GM21423 (cell line): ENCODE results near the gene PIGP.
A peak's percentile ranks its signal among the peaks of the same experiment; 100 is the strongest.
"Not testable (repeated sequence)": the region's sequence is repeated elsewhere in the genome, so short reads cannot be mapped to it uniquely, and the experiment has no call there.

Experiments
- ATAC-seq: cut with Tn5 transposase; IDR thresholded peaks from one replicate; pipeline ENCODE4 v1.9.1; 2021; ENCODE audit warnings: mild to moderate bottlenecking, moderate library complexity; ENCODE audit not compliant: unreplicated experiment

The PIGP gene

DNA sequence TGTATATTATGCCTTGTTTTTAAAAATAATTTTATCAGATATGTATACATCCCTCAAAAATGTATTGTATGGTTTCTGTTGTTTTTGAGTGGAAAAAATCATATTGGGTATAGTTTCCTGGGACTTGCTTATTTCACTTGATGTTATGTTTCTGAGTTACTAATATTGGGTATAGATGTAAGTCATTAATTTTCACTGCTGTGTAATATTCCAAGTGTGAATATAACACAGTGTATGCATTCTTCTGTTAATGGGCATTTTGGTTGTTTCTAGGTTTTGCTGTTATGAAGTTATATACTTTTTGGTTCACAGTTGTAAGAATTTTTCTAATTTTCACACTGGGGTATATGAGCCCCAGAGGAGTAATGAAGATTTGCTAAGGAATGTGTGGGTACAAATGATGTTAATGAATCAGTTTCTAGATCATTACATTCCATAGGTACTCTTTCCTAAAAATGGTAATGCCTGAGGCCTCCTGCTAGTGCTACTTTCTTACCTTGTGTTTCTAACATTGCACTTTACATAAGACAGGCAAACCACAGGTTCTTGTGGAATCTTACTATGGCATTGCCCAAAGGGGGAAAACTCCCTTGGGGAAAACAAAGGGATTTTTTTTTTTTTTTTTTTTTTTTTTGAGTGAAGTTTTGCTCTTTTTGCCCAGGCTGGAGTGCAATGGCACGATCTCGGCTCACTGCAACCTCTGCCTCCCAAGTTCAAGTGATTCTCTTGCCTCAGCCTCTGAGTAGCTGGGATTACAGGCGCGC is 3.4 kb upstream of the PIGP start:
- ATAC-seq, result no peak

DNA sequence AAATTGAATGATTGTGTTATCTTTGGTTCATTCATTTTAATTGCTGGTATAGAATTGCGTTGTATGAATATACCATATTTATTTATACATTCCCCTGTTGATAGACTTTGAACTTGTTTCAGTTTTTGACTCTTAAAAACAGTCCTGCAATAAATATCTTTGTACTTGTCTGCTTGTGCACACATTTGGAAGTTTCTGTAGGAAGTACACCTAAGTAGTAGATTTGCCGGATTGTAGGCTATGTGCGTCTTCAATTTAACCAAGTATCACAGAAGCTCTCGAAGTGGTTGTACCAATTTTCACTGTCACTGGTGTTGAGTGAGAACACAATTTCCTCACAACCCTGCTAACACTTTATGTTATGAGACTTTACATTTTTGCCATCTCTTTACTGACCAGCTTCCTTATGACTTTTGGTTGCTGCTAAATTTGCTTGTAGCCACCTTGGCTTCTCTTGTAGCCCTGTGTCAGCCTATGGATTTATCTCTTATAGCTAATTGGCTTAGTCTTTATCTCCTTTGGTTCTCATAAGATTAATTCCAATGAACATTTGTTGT is 2.4 kb upstream of the PIGP start:
- no peak for ATAC-seq

DNA sequence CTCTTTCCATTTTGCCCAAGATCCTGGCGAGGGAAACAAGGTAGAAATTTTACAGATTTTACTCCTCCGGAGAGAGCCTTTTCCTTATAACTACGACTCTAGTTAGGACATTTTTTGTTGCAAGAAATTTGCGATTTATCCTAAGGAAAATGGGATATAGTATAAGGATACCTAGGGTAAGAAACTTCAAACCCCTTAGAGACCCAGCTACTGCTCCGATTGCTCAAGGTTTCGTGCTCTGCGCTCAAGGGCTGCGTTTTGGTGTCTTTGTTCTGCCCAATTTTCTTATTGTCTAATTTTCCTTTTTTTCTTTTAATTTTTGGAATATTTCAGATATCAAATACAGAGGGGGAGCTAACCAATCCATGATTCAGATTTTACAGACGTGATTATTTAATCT is 1.7 kb upstream of the PIGP start:
- ATAC-seq, result no peak

DNA sequence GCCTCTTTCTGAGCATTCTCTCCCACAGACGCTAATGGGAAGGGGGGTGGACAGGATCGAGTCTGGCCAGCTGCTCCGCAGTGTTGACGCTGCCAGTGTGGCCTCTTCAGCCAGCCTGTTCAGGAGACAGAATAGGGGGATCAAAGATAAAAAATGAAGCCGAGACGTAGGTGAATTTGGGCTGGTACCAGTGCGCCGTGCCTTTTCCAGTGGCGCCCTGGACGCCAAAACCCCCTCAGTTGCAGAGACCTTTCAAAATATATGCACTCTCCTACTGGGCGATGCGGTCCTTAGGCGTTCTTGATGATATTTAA is 1.3 kb upstream of the PIGP start:
- no peak for ATAC-seq

DNA sequence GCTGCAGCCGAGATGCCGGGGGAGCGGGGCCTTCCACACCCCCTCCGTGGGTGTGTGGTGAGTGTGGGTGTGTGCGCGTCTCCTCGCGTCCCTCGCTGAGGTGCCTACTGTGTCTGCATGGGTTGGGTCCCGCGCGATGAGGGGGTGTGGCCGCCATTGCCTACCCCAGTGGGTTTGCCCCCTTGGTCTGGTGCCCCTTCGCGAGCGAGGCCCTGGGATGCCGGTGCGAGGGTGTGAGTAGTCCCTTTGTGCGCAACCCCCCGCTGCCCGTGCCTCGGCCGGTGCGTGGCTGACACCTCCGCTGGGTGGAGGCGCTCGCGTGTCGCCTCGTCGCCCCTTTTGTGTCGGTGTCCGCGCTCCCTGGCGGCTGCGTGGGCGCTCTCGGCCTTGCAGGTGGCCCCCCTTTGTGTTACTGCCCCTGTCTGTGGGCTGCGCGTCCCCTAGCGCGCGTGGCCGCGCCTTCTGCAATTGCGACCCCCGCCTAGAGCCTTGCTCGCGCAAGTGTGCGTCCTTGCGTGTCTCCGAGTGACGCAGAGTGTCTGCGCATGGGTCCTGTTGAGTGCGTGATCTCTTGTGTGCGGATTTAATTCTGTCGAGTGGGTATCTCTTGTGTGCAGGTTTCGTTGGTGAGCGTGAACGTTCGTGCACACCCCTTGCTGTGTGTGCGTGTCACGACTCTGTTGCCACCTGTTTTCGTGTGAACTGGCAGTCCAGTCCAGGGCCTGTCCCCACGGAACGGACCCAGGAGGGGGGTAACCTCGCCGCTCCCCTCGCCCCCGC is 736 bp upstream of the PIGP start:
- peak; percentile 34 for ATAC-seq

DNA sequence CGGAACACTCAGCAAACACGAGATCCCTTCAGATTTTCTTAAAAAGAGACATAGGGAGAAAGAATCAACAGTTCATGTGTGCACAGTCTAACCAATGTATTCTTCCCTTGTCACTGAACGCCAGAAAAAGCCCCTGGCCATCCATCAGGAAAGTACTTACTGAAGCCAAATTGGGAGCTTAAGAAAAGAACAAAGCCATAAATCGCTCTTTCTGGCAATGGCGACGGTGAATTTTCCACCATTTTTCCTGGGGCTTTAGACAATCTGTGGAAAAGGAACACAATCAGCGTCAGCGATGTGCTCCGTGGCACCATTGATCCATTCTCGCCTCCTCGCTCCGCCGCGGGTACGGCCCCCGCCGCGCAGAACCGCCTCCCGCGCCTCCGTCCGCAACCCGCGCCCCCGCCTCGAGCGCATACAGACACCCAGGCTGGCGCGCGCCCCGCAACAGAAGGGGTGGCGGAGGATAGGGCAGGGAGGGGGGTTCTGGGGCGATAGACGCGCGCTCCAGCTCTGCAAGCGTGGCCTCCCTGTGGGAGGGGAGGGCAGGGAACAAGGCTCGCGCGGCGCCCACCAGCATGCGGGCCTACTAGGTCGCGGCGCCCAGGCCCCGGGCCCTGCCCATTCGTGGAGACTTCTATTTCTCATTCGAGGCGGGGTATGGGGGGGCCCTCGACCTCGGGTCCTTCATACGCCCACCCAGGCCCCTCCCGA is 440 bp downstream of the PIGP start:
- peak; percentile 25 for ATAC-seq

DNA sequence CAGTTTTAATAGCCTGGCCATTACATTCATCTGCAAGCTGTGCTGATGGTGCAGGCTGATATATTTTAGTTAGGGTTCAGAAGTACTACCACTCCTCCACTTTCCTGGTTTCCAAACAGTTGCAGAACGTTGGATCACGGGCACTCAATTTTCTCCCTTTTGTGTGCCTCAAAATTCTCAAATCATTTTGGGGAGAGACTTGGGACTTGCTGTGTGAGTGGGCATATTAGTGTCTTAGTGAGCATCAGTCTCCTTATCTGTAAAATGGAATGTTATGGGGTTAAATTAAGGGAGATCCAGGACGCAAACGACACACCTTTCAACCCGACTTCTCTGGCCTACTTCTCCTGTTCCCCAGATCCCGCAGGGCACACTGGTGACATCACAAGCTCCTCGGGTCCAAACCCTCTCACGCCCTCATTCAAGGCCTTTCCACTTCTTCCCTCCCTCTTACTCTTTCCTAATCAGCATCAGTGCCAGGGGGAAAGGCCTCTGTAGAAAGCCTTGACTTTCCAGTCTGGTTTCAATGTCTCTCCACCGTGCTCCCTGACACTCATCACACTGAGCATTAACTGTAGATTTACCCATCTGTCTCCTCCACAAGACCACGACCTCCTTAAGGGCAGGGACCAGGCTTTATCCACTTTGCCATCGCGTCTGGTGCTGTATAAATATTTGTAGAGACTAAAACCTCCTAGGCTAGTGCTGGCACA is 1.2 kb downstream of the PIGP start:
- no peak for ATAC-seq

DNA sequence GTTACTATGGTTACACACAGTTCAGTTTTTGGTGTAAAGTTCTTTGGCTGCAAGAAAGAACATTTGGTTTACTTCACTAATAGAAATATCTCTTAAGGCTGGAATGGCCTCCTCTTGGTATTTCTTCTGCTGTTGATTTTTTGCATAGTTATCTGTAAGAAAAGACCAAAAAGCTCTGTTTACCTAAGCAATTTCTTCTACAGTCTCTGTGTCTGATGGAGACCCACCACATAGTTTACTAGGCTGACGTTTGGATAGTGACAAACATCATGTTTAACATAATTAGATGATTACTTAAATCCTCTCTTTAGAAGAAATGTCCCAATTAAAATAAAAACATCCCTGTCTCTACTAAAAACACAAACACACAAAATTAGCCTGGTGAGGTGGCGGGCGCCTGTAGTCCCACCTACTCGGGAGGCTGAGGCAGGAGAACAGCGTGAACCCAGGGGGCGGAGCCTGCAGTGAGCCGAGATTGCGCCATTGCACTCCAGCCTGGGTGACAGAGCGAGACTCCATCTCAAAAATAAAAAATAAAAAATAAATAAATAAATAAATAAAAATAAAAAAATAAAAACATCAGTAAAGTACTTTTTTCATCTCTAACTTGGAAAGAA is 7.2 kb downstream of the PIGP start:
- ATAC-seq, result no peak

DNA sequence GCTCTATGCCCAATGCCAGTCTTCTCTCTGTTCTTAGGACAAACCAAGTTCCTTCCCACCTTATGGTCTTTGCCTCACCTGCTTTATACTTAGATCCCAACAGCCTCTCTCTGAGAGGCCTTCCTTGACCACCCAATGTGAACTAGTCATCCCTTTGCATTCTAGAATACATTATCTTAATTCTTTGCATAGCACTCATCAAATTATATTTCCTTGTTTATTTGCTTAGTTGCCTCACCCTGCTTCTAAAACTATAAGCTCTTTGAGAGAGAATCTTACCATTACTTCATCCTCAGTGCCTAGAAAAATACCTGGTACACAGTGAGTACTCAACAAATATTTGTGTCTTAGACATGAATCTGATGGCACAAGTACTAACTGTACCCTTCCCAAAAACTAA is 8.0 kb downstream of the PIGP start:
- ATAC-seq, result no peak

DNA sequence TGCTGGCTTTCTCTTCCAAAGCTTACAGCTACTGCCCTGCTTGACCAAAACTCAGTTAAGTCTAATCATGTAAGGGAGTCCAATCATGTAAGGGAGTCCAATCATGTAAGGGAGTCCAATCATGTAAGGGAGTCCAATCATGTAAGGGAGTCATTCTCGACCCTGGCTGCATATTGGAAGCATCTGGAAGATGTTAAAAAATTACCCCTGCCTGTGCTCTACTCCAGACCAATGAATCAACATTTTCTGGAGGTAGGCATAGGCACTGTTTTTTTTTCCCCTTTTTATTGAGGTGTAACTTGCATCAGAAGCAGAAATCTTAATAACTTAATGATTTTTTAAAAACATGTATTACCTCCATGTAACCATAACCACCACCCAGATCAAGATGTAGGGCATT is 9.4 kb downstream of the PIGP start:
- no peak for ATAC-seq

DNA sequence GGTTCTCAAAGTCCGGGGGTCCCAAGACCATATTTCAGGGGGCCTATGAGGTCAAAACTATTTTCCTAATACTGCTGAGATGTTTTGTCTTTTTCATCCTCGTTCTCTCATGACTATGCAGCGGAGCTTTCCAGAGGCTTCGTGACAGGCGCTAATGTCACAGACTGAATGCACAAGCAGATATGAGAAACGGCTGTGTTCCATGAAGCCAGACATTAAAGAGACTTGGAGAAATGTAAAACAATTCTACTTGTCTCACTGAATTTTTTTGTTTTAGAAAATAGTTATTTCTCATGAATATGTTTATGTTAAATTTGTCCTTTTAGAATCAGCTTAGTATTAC is 10.3 kb downstream of the PIGP start:
- ATAC-seq, result no peak

DNA sequence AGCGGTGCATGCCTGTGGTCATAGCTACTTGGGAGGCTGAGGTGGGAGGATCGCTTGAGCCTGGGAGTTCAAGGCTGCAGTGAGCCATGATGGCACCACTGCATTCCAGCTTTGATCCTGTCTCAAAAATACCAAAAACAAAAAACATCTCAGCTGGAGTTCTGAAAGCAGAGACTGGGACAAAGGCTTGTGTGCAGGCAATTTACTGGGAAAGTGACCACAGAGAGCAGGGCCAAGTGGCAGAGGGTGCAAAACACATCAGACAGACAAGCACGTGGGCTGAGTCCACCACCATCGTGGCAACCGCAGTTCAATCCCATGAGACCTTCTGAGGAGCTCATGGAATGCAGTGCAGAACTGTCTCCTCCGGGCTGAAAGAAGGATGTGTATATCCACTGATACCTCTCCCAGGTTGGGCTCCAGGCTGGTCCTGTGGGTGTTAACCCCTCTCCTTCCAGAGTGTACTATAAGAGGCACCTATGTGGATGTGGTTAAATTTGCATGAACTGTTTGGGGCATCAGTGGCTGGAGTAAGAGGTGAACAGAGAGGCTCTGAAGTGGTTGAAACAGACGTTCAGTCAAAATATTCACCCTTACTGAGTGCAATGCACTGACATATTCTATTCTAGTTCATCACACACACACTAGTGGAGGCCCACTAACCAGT is 10.8 kb downstream of the PIGP start:
- no peak for ATAC-seq

DNA sequence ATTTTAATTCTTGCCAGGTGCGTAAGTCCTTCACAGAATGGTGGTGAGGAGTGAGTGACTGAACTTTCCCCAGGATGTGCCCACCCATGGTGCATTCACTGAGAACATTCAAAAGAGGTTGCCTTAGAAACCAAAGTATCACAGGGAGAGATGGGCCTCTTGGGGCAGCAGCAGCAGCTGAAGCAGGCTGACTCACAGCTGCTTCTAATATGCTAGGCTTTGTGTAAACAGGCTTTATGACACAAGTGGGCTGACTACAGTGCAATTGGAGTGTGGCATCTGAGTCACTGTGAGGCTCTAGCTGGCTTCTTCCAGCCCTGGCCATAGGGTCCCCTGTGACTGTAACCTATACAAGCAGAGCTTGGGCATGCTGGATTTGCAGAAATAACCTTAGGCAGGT is 12.6 kb downstream of the PIGP start:
- no peak for ATAC-seq

DNA sequence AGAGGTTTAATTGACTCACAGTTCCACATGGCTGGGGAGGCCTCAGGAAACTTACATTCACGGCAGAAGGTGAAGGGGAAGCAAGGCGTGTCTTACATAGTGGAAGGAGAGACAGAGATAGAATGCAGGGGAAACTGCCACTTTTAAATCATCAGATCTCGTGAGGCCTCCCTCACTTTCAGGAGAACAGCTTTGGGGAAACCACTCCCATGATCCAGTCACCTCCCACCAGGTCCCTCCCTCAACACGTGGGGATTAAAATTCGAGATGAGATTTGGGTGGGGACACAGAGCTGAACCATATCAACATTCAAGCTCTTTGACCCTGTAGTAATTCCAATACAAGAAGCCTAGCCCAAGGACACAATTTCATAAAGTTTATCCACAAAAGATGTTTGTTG is 13.7 kb downstream of the PIGP start:
- no peak for ATAC-seq

DNA sequence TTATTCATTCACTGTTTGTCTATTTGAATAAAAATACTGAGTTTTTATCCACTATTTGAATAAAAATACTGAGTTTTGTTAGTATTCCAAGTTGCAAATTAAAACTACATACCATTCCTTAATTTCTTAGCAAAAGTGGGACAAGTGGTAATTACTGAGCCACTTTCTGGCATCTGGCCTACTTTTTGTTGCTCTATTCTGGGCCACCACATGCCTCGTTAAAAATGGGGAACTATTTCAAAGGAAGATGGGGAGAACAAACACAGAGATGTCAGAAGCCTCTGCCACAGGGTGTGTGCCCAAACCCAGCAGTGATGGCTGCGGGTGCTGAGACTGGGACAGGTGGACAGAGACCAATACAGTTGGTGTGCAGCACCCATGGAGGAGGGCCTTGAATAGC is 14.6 kb downstream of the PIGP start:
- no peak for ATAC-seq

DNA sequence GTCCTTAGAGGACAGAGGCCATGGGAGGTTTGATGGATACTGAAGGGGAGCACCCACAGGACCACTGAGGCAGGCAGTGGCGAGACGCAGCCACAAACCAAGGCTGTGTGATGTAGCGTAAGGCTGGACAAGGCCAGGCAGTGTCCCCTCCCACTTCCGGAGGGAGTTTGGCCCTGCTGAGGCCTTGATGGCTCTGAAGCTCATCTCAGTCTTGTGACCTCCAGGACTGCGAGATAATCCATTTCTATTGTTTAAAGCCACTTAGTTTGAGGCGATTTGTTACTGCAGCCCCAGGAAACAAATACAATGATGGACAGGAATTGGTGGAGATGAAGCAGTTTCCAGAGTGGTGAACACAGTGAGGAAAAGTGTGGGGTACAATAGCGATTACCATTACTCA is 15.3 kb downstream of the PIGP start:
- no peak for ATAC-seq

DNA sequence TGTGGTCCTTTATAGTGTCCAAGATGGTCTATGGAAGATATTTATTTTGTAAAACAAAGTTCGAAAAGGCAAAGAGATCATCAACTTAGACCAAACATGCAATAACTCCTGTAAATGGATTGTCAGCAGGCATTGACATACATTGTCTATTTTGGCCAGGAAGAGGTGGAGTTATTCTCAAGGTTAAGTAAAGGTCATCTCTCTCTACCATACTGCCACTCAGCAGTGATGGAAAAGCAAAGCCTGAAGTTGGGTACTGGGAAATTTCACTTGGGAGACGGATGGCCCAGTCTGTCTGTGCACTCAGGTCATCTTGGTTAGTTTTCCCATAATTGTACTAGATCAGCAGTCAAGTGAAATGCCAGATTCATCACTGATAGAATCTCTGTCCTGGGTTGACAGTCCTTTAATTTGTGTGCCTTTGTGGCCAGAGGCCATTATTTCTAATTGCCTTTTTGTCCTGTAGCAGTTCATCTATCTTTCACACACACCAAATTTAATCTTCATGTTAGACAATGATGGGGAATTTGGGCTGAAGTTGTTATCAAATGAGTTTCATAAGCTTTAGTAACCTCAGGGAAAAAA is 17.5 kb downstream of the PIGP start:
- no peak for ATAC-seq

DNA sequence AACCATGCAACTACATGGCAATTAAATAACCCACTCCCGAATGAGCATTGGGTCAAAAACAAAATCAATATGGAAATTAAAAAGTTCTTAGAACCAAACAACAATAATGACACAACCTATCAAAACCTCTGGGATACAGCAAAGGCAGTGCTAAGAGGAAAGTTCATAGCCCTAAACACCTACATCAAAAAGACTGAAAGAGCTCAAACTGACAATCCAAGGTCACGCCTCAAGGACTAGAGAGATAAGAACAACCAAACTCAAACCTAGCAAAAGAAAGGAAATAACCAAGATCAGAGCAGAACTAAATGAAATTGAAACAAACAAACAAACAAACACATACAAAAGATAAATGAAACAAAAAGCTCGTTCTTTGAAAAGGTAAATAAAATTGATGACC is 23.1 kb downstream of the PIGP start:
- not testable (repeated sequence) for ATAC-seq

DNA sequence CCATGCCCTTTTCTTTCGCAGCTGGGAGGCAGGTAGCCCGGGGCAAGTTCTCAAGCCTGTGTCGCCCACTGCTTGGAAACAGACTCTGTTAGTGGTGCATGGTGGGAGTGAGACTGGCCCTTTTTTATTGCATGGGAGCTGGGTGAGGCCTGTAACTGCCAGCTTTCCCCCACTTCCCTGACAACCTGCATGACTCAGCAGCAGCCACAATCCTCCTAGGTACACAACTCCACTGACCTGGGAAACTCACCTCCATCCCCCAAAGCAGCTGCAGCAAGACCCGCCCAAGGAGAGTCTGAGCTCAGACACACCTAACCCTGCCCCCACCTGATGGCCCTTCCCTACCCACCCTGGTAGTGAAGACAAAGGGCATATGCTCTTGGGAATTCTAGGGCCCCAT is 25.8 kb downstream of the PIGP start:
- no peak for ATAC-seq

DNA sequence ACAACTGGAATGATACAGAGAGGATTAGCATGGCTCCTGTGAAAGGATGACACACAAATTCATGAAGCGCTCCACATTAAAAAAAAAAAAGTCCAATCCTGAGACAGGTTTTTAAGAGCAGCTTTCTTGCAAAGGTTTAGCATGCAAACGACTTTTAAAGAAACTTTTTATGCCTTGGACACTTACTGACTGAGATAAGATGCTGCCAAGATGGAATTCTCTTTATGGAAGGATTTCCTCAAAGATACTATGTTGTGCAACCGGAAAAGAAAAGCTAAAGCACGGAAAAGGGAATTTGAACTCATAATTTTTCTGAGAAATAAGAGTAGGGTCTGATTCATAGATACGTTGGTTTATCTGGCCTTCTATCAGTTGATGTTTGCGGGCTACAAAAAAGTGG is 27.3 kb downstream of the PIGP start:
- ATAC-seq, result no peak
